ENCODE data around the gene E2F4.

E2F4 gene

DNA sequence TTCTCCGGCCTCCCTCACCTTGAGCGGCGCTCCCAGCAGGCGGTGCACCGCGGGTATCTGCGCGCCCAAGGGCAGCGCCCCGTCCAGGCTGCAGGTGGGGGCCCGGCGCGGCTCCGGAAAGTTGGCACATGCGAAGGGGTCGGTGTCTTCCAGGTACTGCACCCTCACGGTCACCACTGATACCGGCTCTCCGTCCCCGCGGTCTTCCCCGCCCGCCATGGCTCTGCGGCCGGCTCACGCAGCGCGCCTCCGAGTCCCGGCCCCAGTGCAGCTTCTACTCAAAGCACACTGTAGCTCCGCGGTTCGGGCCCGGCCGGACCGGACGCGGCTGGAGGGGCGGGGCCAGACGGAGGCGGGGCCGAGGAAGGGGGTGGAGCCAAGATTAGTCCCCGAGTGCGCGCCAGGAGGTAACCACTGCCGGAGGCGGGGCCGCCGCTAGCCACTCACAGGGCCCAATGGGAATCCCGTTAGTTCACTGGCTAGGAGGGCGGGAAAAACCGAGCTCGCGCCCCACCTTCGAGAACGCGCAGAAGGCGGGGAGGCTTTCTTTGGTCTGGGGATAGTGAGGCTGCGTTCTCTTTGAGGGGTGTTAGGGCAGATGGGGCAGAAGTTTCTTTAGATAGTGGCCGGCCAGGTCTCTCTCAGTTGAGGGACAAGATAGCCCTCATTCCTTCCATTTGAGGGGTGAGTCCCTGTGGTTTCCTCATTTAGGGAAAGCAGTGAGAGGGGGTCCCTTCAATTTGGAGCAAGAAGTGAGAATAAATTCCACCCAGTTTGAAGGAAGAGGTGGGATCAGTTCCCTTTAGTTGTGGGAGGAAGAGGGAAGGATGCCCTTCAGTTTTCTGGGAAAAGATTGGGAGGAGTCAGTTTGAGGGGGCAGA is 55.5 kb downstream of the E2F4 start, which contains the start of gene FHOD1 (continued):
- TF ChIP-seq ZNF70 (CRISPR knock-in tag; IDR thresholded peaks at IDR 0.05), result no peak
- TF ChIP-seq ZNF8 (CRISPR knock-in tag; IDR thresholded peaks at IDR 0.05), result no peak

DNA sequence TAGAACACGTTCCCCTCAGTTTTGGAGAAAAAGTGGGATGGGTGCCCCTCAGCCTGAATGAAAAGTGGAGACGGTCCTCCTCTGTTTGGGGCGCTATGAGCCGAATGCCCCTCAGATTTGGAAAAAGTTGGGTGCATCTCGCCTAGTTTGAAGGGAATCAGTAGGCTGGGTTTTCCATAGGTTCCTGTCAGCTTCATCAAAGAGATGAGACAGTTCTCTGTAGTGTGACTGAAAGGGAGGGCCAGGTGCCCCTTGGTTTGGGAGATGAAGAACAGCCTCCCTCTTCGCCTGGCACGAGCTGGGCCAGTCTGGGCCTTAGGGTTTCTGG is 56.1 kb downstream of the E2F4 start:
- no peak for ATAC-seq
- TF ChIP-seq, protein P1, sequence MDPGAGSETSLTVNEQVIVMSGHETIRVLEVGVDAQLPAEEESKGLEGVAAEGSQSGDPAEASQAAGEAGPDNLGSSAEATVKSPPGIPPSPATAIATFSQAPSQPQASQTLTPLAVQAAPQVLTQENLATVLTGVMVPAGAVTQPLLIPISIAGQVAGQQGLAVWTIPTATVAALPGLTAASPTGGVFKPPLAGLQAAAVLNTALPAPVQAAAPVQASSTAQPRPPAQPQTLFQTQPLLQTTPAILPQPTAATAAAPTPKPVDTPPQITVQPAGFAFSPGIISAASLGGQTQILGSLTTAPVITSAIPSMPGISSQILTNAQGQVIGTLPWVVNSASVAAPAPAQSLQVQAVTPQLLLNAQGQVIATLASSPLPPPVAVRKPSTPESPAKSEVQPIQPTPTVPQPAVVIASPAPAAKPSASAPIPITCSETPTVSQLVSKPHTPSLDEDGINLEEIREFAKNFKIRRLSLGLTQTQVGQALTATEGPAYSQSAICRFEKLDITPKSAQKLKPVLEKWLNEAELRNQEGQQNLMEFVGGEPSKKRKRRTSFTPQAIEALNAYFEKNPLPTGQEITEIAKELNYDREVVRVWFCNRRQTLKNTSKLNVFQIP (CRISPR knock-in tag; IDR thresholded peaks at IDR 0.05; ENCODE audit: borderline replicate concordance, low read depth), result no peak
- no peak for TF ChIP-seq TSHZ2 (CRISPR knock-in tag; IDR thresholded peaks at IDR 0.05)
- TF ChIP-seq, protein P2, sequence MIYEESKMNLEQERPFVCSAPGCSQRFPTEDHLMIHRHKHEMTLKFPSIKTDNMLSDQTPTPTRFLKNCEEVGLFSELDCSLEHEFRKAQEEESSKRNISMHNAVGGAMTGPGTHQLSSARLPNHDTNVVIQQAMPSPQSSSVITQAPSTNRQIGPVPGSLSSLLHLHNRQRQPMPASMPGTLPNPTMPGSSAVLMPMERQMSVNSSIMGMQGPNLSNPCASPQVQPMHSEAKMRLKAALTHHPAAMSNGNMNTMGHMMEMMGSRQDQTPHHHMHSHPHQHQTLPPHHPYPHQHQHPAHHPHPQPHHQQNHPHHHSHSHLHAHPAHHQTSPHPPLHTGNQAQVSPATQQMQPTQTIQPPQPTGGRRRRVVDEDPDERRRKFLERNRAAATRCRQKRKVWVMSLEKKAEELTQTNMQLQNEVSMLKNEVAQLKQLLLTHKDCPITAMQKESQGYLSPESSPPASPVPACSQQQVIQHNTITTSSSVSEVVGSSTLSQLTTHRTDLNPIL (CRISPR knock-in tag; IDR thresholded peaks at IDR 0.05; ENCODE audit: low read depth), result no peak
- TF ChIP-seq, protein P3, sequence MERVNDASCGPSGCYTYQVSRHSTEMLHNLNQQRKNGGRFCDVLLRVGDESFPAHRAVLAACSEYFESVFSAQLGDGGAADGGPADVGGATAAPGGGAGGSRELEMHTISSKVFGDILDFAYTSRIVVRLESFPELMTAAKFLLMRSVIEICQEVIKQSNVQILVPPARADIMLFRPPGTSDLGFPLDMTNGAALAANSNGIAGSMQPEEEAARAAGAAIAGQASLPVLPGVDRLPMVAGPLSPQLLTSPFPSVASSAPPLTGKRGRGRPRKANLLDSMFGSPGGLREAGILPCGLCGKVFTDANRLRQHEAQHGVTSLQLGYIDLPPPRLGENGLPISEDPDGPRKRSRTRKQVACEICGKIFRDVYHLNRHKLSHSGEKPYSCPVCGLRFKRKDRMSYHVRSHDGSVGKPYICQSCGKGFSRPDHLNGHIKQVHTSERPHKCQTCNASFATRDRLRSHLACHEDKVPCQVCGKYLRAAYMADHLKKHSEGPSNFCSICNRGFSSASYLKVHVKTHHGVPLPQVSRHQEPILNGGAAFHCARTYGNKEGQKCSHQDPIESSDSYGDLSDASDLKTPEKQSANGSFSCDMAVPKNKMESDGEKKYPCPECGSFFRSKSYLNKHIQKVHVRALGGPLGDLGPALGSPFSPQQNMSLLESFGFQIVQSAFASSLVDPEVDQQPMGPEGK (CRISPR knock-in tag; IDR thresholded peaks at IDR 0.05; ENCODE audit: borderline replicate concordance), result no peak

Measured in SK-N-SH treated with all-trans-retinoic acid at 6 μM for 48 hours (cell line).